ENCODE data around the gene TMEM178B. TPM values are rescaled to one million over a fixed set of nuclear protein-coding genes. Genes with fewer than 3 reads are reported as not detected.
A peak's percentile ranks its signal among the peaks of the same experiment; 100 is the strongest.

TMEM178B gene
- polyA plus RNA-seq, 1 donor from 2014 or later, result 40.7 TPM

DNA sequence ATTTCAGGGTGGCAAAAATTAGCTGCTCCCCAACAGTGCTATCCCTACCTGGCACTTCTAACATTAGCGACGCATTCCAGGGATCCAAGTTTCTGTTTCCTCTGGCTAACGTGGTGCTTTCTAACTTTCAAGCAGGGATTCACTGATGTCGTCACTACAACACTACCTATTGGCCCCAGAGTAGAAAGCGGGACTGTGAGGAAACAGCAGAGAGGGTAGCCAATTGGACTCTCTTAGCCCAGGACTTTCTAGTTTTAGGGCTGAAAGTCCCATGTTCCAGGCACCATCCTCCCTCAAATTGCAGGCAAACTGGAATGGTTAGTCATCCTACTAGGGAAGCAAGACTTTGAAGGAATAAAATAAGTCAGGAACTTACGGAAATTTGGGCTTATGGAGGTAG, 388.1 kb downstream of the TMEM178B start:
- Histone ChIP-seq H3K4me2 (ENCODE audit: low read length) (no peak overlapping the region), H3K9me2 (ENCODE audit: insufficient read depth, low read length) (no peaks in the 10 kb centered on the region), H4K20me1 (ENCODE audit: insufficient read depth) (no peaks in the 10 kb centered on the region), H3K27ac (ENCODE audit: low read length) (peak overlapping the region; percentile 88), H3K4me3 (ENCODE audit: low read length) (peak overlapping the region; percentile 50), H3K9me3 (ENCODE audit: low read length) (no peaks in the 10 kb centered on the region), H3F3A (ENCODE audit: insufficient read depth, low read length, poor library complexity, severe bottlenecking) (no peaks in the 10 kb centered on the region), H3K36me3 (ENCODE audit: insufficient read depth, low read length) (no peaks in the 10 kb centered on the region), H2AFZ (ENCODE audit: low read depth, low read length) (no peak overlapping the region), H3K27me3 (ENCODE audit: insufficient read depth, low read depth, low read length) (no peaks in the 10 kb centered on the region), H3K9ac (ENCODE audit: low read length) (peak overlapping the region; percentile 58), H3K79me2 (replicated peaks; ENCODE audit: insufficient read depth, low read length) (no peaks in the 10 kb centered on the region)
- no peak for TF ChIP-seq REST (IDR thresholded peaks at IDR 0.05; ENCODE audit: borderline replicate concordance)
- TF ChIP-seq RAD21 (conservative IDR thresholded peaks at IDR 0.05), result no peak
- no peak for TF ChIP-seq TAF1 (IDR thresholded peaks at IDR 0.05; ENCODE audit: low read depth)
- TF ChIP-seq CTCF (IDR thresholded peaks at IDR 0.05; ENCODE audit: poor library complexity, severe bottlenecking), result no peak
- TF ChIP-seq EP300 (conservative IDR thresholded peaks at IDR 0.05; ENCODE audit: poor library complexity, severe bottlenecking), result no peak
- no peak for TF ChIP-seq EZH2 (IDR thresholded peaks at IDR 0.05; ENCODE audit: borderline replicate concordance, insufficient read depth, low read length, poor library complexity, severe bottlenecking)
- no peak for TF ChIP-seq MXI1 (conservative IDR thresholded peaks at IDR 0.05; ENCODE audit: poor library complexity, severe bottlenecking)
- TF ChIP-seq POLR2AphosphoS5 (IDR thresholded peaks at IDR 0.05), result no peak
- no peak for TF ChIP-seq SMC3 (conservative IDR thresholded peaks at IDR 0.05; ENCODE audit: poor library complexity)

GRCh38 chr7:141462958-141463357, 389.1 kb downstream of the TMEM178B start:
- H3K9me2 ChIP-seq (ENCODE audit: insufficient read depth, low read length), result no peaks in the 10 kb centered on the region
- no peak overlapping the region for H2AFZ ChIP-seq (ENCODE audit: low read depth, low read length)
- H3F3A ChIP-seq (ENCODE audit: insufficient read depth, low read length, poor library complexity, severe bottlenecking), result no peaks in the 10 kb centered on the region
- H3K9me3 ChIP-seq (ENCODE audit: low read length), result no peaks in the 10 kb centered on the region
- H3K9ac ChIP-seq (ENCODE audit: low read length), result no peak overlapping the region
- H3K79me2 ChIP-seq (replicated peaks; ENCODE audit: insufficient read depth, low read length), result no peaks in the 10 kb centered on the region
- H3K4me3 ChIP-seq (ENCODE audit: low read length), result no peak overlapping the region
- no peaks in the 10 kb centered on the region for H3K36me3 ChIP-seq (ENCODE audit: insufficient read depth, low read length)
- no peaks in the 10 kb centered on the region for H4K20me1 ChIP-seq (ENCODE audit: insufficient read depth)
- H3K27ac ChIP-seq (ENCODE audit: low read length), result no peak overlapping the region
- H3K27me3 ChIP-seq (ENCODE audit: insufficient read depth, low read depth, low read length), result no peaks in the 10 kb centered on the region
- TF ChIP-seq REST (IDR thresholded peaks at IDR 0.05; ENCODE audit: borderline replicate concordance) (no peak), EP300 (conservative IDR thresholded peaks at IDR 0.05; ENCODE audit: poor library complexity, severe bottlenecking) (no peak), RAD21 (conservative IDR thresholded peaks at IDR 0.05) (no peak), EZH2 (IDR thresholded peaks at IDR 0.05; ENCODE audit: borderline replicate concordance, insufficient read depth, low read length, poor library complexity, severe bottlenecking) (no peak)
- no peak overlapping the region for H3K4me2 ChIP-seq (ENCODE audit: low read length)

Data from neural cell (in vitro differentiated cells).